ENCODE results near the gene KAT7.

GRCh38 chr17:49842846-49843245 is 54.4 kb downstream of the KAT7 start:
- no peak for TF ChIP-seq GATA3 (IDR thresholded peaks at IDR 0.05; ENCODE audit: low read depth, low read length)
- TF ChIP-seq GATA2 (IDR thresholded peaks at IDR 0.05; ENCODE audit: low read depth, low read length): no peak

All from SH-SY5Y (cell line).